Vagina (tissue), 2 donors: ENCODE data around the gene PLD1. TPM values are rescaled to one million over a fixed set of nuclear protein-coding genes. Genes with fewer than 3 reads are reported as not detected.

Source experiments
- DNase-seq, 2 donors: peaks; one replicate each; pipeline ENCODE4 v3.0.0-alpha.2; 2017; ENCODE audit errors: extremely low spot score in 2 of 2
- H3K27ac ChIP-seq: fragments of 200-600 bp; sonication (generic); one replicate; pipeline ENCODE4 v1.5.1; 2019
- H3K27me3 ChIP-seq: fragments of 200-600 bp; sonication (generic); one replicate; pipeline ENCODE4 v1.5.1; 2019
- H3K36me3 ChIP-seq, 2 donors: fragments of 200-600 bp; sonication (generic); one replicate each; pipeline ENCODE4 v1.5.1; 2017 to 2019
- H3K4me1 ChIP-seq: fragments of 200-600 bp; sonication (generic); one replicate; pipeline ENCODE4 v1.5.1; 2019
- H3K4me3 ChIP-seq, 2 donors: fragments of 200-600 bp; sonication (generic); 1 replicate in 1 of 2; 2 replicates in 1 of 2; pipeline ENCODE4 v1.5.1; 2016 to 2019
- H3K9me3 ChIP-seq: fragments of 200-600 bp; sonication (generic); one replicate; pipeline ENCODE4 v1.5.1; 2019
- POLR2A ChIP-seq, 2 donors: fragments of 450-650 bp; IDR thresholded peaks; one replicate each; pipeline ENCODE4 v1.6.1; 2017; ENCODE audit warnings: antibody characterized with exemption in 2 of 2, mild to moderate bottlenecking in 2 of 2, moderate library complexity in 2 of 2
- POLR2AphosphoS5 ChIP-seq, 2 donors: sonication (generic); formaldehyde crosslinking; IDR thresholded peaks; one replicate each; pipeline ENCODE4 v1.9.0; 2017; ENCODE audit warnings: antibody characterized with exemption in 2 of 2, mild to moderate bottlenecking in 2 of 2, low read depth in 1 of 2; ENCODE audit not compliant: insufficient read depth in 1 of 2
- intact Hi-C: fragments of 100-400 bp; cut with DNase I; formaldehyde crosslinking; loops from one replicate; pipeline ENCODE4 v1.15.1; 2023
- total RNA-seq: library from RNA; depleted of rRNA; stranded (reverse); fragments of >200 nt; gene quantifications from one replicate; pipeline ENCODE4 v1.2.3, GENCODE V29; 2016
- TF ChIP-seq, protein P1 (sequence below), 3 experiments: fragments of 450-650 bp in 2 of 3; fragments of 200-600 bp in 1 of 3; sonication (generic) in 1 of 3; IDR thresholded peaks; one replicate each; pipeline ENCODE4 v1.5.1; 2017 to 2019; ENCODE audit warnings: antibody characterized with exemption in 3 of 3, mild to moderate bottlenecking in 2 of 3, moderate library complexity in 2 of 3

PLD1 gene
- total RNA-seq, 1 donor from 2014 or later, result 35.6 TPM

DNA sequence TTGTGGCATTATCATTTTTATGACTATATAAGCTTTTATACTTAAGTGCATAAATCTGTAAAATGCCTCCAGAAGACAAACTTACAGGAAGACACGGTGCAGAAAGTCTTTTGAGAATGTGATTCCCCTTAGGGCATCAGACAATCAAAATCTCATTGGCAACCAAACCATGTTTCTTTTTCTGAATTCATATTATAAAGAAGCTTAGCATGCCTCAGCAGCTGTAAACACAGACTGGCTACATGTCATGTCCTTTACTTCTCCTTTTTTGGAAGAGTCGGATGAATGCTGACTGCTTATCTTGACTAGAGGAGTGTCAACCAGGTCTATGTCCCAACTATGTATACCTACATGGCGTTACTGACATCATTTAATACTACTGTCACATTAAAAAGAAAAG, 150.1 kb downstream of the PLD1 start:
- Histone ChIP-seq H3K9me3 (no peaks in the 10 kb centered on the region), H3K4me3 (no peak overlapping the region), H3K4me1 (peaks cover 3% of the 10 kb centered on the region), H3K27ac (no peak overlapping the region), H3K36me3 (peaks cover 0 to 23% of the 10 kb centered on the region in 2 donors), H3K27me3 (no peaks in the 10 kb centered on the region)
- DNase-seq, result no peak
- no peak for TF ChIP-seq POLR2AphosphoS5 (IDR thresholded peaks at IDR 0.05; ENCODE audit: insufficient read depth in 1 of 2, low read depth in 1 of 2)
- TF ChIP-seq, protein P1, sequence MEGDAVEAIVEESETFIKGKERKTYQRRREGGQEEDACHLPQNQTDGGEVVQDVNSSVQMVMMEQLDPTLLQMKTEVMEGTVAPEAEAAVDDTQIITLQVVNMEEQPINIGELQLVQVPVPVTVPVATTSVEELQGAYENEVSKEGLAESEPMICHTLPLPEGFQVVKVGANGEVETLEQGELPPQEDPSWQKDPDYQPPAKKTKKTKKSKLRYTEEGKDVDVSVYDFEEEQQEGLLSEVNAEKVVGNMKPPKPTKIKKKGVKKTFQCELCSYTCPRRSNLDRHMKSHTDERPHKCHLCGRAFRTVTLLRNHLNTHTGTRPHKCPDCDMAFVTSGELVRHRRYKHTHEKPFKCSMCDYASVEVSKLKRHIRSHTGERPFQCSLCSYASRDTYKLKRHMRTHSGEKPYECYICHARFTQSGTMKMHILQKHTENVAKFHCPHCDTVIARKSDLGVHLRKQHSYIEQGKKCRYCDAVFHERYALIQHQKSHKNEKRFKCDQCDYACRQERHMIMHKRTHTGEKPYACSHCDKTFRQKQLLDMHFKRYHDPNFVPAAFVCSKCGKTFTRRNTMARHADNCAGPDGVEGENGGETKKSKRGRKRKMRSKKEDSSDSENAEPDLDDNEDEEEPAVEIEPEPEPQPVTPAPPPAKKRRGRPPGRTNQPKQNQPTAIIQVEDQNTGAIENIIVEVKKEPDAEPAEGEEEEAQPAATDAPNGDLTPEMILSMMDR (IDR thresholded peaks at IDR 0.05), result no peak
- intact Hi-C loops, result no loop called here

DNA sequence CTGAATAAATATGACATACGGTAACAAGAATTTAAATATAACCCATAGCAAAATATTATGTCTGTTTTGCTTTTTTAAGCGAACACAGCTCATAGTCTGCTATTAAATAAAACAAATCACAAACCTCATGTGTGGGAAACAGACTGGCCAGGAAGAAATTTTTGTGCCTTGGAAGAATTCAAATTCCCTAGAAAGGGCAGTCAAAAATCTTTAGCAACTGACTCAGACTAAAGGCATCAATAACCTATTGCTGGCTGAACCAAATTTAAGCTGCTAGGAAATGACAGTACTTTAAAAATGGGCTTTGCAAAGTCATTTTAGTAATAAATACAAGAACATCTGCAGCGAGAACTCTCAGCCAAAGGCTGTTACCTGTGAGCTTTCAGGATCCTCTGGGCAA, 151.4 kb downstream of the PLD1 start:
- DNase-seq, result no peak
- intact Hi-C loops, result no loop called here
- TF ChIP-seq POLR2AphosphoS5 (IDR thresholded peaks at IDR 0.05; ENCODE audit: insufficient read depth in 1 of 2, low read depth in 1 of 2), result no peak
- TF ChIP-seq, protein P1 (IDR thresholded peaks at IDR 0.05), result no peak
- TF ChIP-seq POLR2A (IDR thresholded peaks at IDR 0.05), result no peak
- Histone ChIP-seq H3K9me3 (no peaks in the 10 kb centered on the region), H3K4me1 (peaks cover 16% of the 10 kb centered on the region), H3K27ac (no peak overlapping the region), H3K36me3 (peaks cover 0 to 23% of the 10 kb centered on the region in 2 donors), H3K4me3 (no peak overlapping the region), H3K27me3 (no peaks in the 10 kb centered on the region)

DNA sequence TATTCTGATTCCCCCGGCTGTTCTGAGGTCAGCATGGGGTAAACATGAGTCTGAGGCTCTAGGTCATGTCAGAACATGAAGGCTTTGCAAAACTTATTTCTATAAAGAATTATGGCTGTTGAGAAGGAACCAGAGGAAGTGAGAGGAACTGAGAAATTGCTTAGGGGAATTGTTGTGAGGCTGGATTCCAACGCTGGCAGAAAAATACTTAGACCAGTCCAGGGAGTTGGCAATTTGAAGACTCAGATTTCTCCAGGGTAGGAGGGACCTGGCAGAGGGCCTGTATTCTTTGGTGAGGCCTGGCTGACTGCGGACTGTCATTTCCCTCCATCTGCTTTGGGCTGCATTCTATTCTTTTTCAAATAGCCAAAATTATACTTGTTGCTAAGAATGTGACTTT, 155.5 kb downstream of the PLD1 start:
- Histone ChIP-seq H3K4me3 (no peak overlapping the region), H3K9me3 (no peaks in the 10 kb centered on the region), H3K36me3 (peaks cover 0 to 14% of the 10 kb centered on the region in 2 donors), H3K27ac (peak overlapping the region; percentile 52), H3K4me1 (peaks cover 18% of the 10 kb centered on the region), H3K27me3 (no peaks in the 10 kb centered on the region)
- DNase-seq, result no peak
- TF ChIP-seq POLR2AphosphoS5 (IDR thresholded peaks at IDR 0.05; ENCODE audit: insufficient read depth in 1 of 2, low read depth in 1 of 2) (peak in 1 of 2 donors; percentile 7), POLR2A (IDR thresholded peaks at IDR 0.05) (no peak)
- TF ChIP-seq, protein P1 (IDR thresholded peaks at IDR 0.05), result no peak
- intact Hi-C loops, result no loop called here

DNA sequence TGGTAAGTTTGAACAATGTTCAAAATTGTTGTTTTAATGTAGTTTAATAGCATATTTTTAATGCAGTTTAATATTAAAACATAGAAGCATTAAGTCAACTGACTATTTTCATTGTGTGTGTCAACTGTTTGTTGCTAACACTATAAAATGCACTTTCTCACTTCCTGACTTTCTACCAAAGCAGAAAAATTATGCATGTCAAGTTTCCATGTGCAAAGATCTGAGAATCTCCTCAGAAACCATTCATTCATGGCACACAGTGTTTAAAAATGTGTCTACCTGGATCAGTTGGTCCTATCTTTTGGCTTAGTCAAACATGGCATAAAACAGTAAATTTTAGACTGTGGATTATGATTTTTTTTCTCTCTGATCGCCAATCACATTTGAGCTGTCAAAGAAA, 156.0 kb downstream of the PLD1 start:
- Histone ChIP-seq H3K4me3 (no peak overlapping the region), H3K9me3 (no peaks in the 10 kb centered on the region), H3K36me3 (peaks cover 0 to 14% of the 10 kb centered on the region in 2 donors), H3K27ac (peak overlapping the region; percentile 52), H3K4me1 (peaks cover 18% of the 10 kb centered on the region), H3K27me3 (no peaks in the 10 kb centered on the region)
- TF ChIP-seq POLR2AphosphoS5 (IDR thresholded peaks at IDR 0.05; ENCODE audit: insufficient read depth in 1 of 2, low read depth in 1 of 2) (no peak), POLR2A (IDR thresholded peaks at IDR 0.05) (no peak)
- TF ChIP-seq, protein P1 (IDR thresholded peaks at IDR 0.05), result no peak
- intact Hi-C loops, result no loop called here
- no peak for DNase-seq

DNA sequence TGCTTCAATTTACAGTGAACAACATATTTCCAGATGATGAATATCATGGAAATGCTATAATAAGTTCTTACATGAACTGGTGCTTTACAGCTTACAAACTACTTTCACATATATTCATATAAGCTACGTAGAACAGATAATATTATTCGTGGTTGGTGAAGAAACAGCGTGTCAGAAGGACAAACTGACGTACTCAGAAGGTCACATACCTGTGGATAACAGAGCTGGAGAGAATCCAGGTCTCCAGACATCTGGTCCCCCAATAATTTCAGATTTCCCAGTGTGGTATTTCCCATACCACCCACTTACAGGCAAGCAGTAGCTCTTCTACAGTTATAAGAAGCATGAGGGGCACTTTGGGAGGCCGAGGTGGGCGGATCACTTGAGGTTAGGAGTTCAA, 156.6 kb downstream of the PLD1 start:
- no peak overlapping the region for H3K27ac ChIP-seq
- DNase-seq, result no peak
- H3K36me3 ChIP-seq, result peaks cover 0 to 14% of the 10 kb centered on the region in 2 donors
- intact Hi-C loops, result no loop called here
- H3K4me3 ChIP-seq, result no peak overlapping the region
- H3K27me3 ChIP-seq, result no peaks in the 10 kb centered on the region
- H3K9me3 ChIP-seq, result no peaks in the 10 kb centered on the region
- H3K4me1 ChIP-seq, result peaks cover 18% of the 10 kb centered on the region
- TF ChIP-seq POLR2AphosphoS5 (IDR thresholded peaks at IDR 0.05; ENCODE audit: insufficient read depth in 1 of 2, low read depth in 1 of 2), result no peak
- no peak for TF ChIP-seq POLR2A (IDR thresholded peaks at IDR 0.05)
- TF ChIP-seq, protein P1 (IDR thresholded peaks at IDR 0.05), result no peak
